ENCODE results near the gene STOX1.
"Not testable (repeated sequence)": the region's sequence is repeated elsewhere in the genome, so short reads cannot be mapped to it uniquely, and the experiment has no call there.

The STOX1 gene

GRCh38 chr10:68813559-68813958 lies 13.8 kb upstream of the STOX1 start:
- POLR2A ChIA-PET = no interaction called here
- CTCF ChIA-PET = interaction anchor here (1.6 kb wide), 1 partner anchor 11 kb away, joined by 3 read pairs; no protein-coding TSS in a partner anchor
- DNase-seq (ENCODE audit: extremely low spot score) = no peak
- no peak for TF ChIP-seq CTCF (IDR thresholded peaks at IDR 0.05; ENCODE audit: control extremely low read depth, extremely low read depth, low read depth, missing control alignments)

- CTCF ChIA-PET = no interaction called here
- no peak for TF ChIP-seq CTCF (IDR thresholded peaks at IDR 0.05; ENCODE audit: control extremely low read depth, extremely low read depth, low read depth, missing control alignments)
- no peak for DNase-seq (ENCODE audit: extremely low spot score)
- POLR2A ChIA-PET = no interaction called here
Measured at GRCh38 chr10:68816796-68817412, 10.4 kb upstream of the STOX1 start.

GRCh38 chr10:68820359-68820758 lies 7.0 kb upstream of the STOX1 start:
- DNase-seq (ENCODE audit: extremely low spot score); CTCF ChIA-PET; POLR2A ChIA-PET: not testable (repeated sequence)

- CTCF ChIA-PET; DNase-seq (ENCODE audit: extremely low spot score); POLR2A ChIA-PET: not testable (repeated sequence)
Measured at GRCh38 chr10:68822626-68823025, 4.7 kb upstream of the STOX1 start.

- POLR2A ChIA-PET; DNase-seq (ENCODE audit: extremely low spot score): not testable (repeated sequence)
- CTCF ChIA-PET = interaction anchor here (0.7 to 1.4 kb wide), 4 partner anchors 29 to 421 kb away, joined by 3 read pairs; partner anchors contain the start of gene RUFY2
Measured at GRCh38 chr10:68827592-68827959, 245 bp downstream of the STOX1 start.

- POLR2A ChIA-PET; DNase-seq (ENCODE audit: extremely low spot score): not testable (repeated sequence)
- CTCF ChIA-PET = interaction anchor here (1.0 kb wide), 1 partner anchor 10 kb away, joined by 6 read pairs; no protein-coding TSS in a partner anchor
Measured at GRCh38 chr10:68828083-68828601, 811 bp downstream of the STOX1 start.

GRCh38 chr10:68828833-68829232 lies 1.5 kb downstream of the STOX1 start:
- CTCF ChIA-PET = interaction anchor here (1.0 kb wide), 1 partner anchor 9 kb away, joined by 6 read pairs; no protein-coding TSS in a partner anchor
- no peak for TF ChIP-seq CTCF (IDR thresholded peaks at IDR 0.05; ENCODE audit: control extremely low read depth, extremely low read depth, low read depth, missing control alignments)
- POLR2A ChIA-PET = no interaction called here
- DNase-seq (ENCODE audit: extremely low spot score) = no peak

GRCh38 chr10:68829521-68829920 lies 2.2 kb downstream of the STOX1 start:
- CTCF ChIA-PET = no interaction called here
- POLR2A ChIA-PET = no interaction called here
- TF ChIP-seq CTCF (IDR thresholded peaks at IDR 0.05; ENCODE audit: control extremely low read depth, extremely low read depth, low read depth, missing control alignments) = no peak
- no peak for DNase-seq (ENCODE audit: extremely low spot score)

- no peak for TF ChIP-seq CTCF (IDR thresholded peaks at IDR 0.05; ENCODE audit: control extremely low read depth, extremely low read depth, low read depth, missing control alignments)
- POLR2A ChIA-PET = no interaction called here
- no peak for DNase-seq (ENCODE audit: extremely low spot score)
- CTCF ChIA-PET = interaction anchor here (1.5 kb wide), 1 partner anchor 23 kb away, joined by 4 read pairs; no protein-coding TSS in a partner anchor
Measured at GRCh38 chr10:68829952-68830351, 2.6 kb downstream of the STOX1 start.
